ENCODE results near the gene IZUMO4.

Gene IZUMO4

GRCh38 chr19:2099937-2100718 is 3.4 kb downstream of the IZUMO4 start:
- WGBS (ENCODE audit: insufficient coverage): 96% methylated on average over 38 of the region's 39 CpGs
- no peaks in the 10 kb centered on the region for H3K9me3 ChIP-seq (ENCODE audit: control extremely low read depth in 1 of 5, control insufficient read depth in 4 of 5, insufficient read depth in 2 of 5, low read depth in 1 of 5, low read length in 4 of 5)
- H3K4me1 ChIP-seq (ENCODE audit: control extremely low read depth in 1 of 4, control insufficient read depth in 4 of 4, insufficient read depth in 4 of 4, low read length in 3 of 4): peaks cover 0 to 15% (median 14%) of the 10 kb centered on the region in 4 experiments
- H3K4me3 ChIP-seq (ENCODE audit: control insufficient read depth in 1 of 7, extremely low read depth in 1 of 7, insufficient read depth in 4 of 7, low read depth in 2 of 7, low read length in 6 of 7): no peak overlapping the region
- no peak for DNase-seq
- H3K27me3 ChIP-seq (replicated peaks in 2 of 5; ENCODE audit: control insufficient read depth in 4 of 5, insufficient read depth in 5 of 5, low read length in 4 of 5): no peaks in the 10 kb centered on the region
- H3K27ac ChIP-seq (ENCODE audit: insufficient read depth in 1 of 2, low read depth in 1 of 2, low read length in 2 of 2, poor library complexity in 1 of 2, severe bottlenecking in 2 of 2): no peak overlapping the region
- ChIA-PET CTCF (no interaction called here), POLR2A (no interaction called here)
- H3K36me3 ChIP-seq (ENCODE audit: control insufficient read depth in 4 of 4, insufficient read depth in 4 of 4, low read length in 3 of 4): peaks cover 6 to 48% (median 37%) of the 10 kb centered on the region in 4 experiments

- CTCF ChIA-PET: no interaction called here
- Histone ChIP-seq H3K27ac (ENCODE audit: insufficient read depth in 1 of 2, low read depth in 1 of 2, low read length in 2 of 2, poor library complexity in 1 of 2, severe bottlenecking in 2 of 2) (no peak overlapping the region), H3K36me3 (ENCODE audit: control insufficient read depth in 4 of 4, insufficient read depth in 4 of 4, low read length in 3 of 4) (peaks cover 6 to 54% (median 41%) of the 10 kb centered on the region in 4 experiments), H3K4me3 (ENCODE audit: control insufficient read depth in 1 of 7, extremely low read depth in 1 of 7, insufficient read depth in 4 of 7, low read depth in 2 of 7, low read length in 6 of 7) (no peak overlapping the region), H3K4me1 (ENCODE audit: control extremely low read depth in 1 of 4, control insufficient read depth in 4 of 4, insufficient read depth in 4 of 4, low read length in 3 of 4) (peaks cover 0 to 10% (median 9%) of the 10 kb centered on the region in 4 experiments), H3K27me3 (replicated peaks in 2 of 5; ENCODE audit: control insufficient read depth in 4 of 5, insufficient read depth in 5 of 5, low read length in 4 of 5) (no peaks in the 10 kb centered on the region), H3K9me3 (ENCODE audit: control extremely low read depth in 1 of 5, control insufficient read depth in 4 of 5, insufficient read depth in 2 of 5, low read depth in 1 of 5, low read length in 4 of 5) (peaks cover 0 to 3% (median 0%) of the 10 kb centered on the region in 5 experiments)
- WGBS (ENCODE audit: insufficient coverage): 92% methylated on average over 11 of the region's 11 CpGs
- DNase-seq: no peak
- POLR2A ChIA-PET: no interaction called here
Measured at GRCh38 chr19:2100719-2101061, 4.0 kb downstream of the IZUMO4 start.

GRCh38 chr19:2101417-2102335 is 5.0 kb downstream of the IZUMO4 start:
- Histone ChIP-seq H3K4me1 (ENCODE audit: control extremely low read depth in 1 of 4, control insufficient read depth in 4 of 4, insufficient read depth in 4 of 4, low read length in 3 of 4) (peaks cover 0 to 10% (median 9%) of the 10 kb centered on the region in 4 experiments), H3K27me3 (replicated peaks in 2 of 5; ENCODE audit: control insufficient read depth in 4 of 5, insufficient read depth in 5 of 5, low read length in 4 of 5) (no peaks in the 10 kb centered on the region), H3K9me3 (ENCODE audit: control extremely low read depth in 1 of 5, control insufficient read depth in 4 of 5, insufficient read depth in 2 of 5, low read depth in 1 of 5, low read length in 4 of 5) (peaks cover 0 to 9% (median 3%) of the 10 kb centered on the region in 5 experiments), H3K36me3 (ENCODE audit: control insufficient read depth in 4 of 4, insufficient read depth in 4 of 4, low read length in 3 of 4) (peaks cover 13 to 63% (median 50%) of the 10 kb centered on the region in 4 experiments), H3K27ac (ENCODE audit: insufficient read depth in 1 of 2, low read depth in 1 of 2, low read length in 2 of 2, poor library complexity in 1 of 2, severe bottlenecking in 2 of 2) (no peak overlapping the region), H3K4me3 (ENCODE audit: control insufficient read depth in 1 of 7, extremely low read depth in 1 of 7, insufficient read depth in 4 of 7, low read depth in 2 of 7, low read length in 6 of 7) (no peak overlapping the region)
- no peak for DNase-seq
- WGBS (ENCODE audit: insufficient coverage): 96% methylated on average over 31 of the region's 45 CpGs
- CTCF ChIA-PET: no interaction called here
- POLR2A ChIA-PET: no interaction called here

GRCh38 chr19:2103045-2103707 is 6.5 kb downstream of the IZUMO4 start:
- ChIA-PET POLR2A (no interaction called here), CTCF (interaction anchor here (1.2 kb wide), 1 partner anchor 19 kb away, joined by 3 read pairs; no protein-coding TSS in a partner anchor)
- H3K9me3 ChIP-seq (ENCODE audit: control extremely low read depth in 1 of 5, control insufficient read depth in 4 of 5, insufficient read depth in 2 of 5, low read depth in 1 of 5, low read length in 4 of 5): peaks cover 0 to 9% (median 3%) of the 10 kb centered on the region in 5 experiments
- no peak overlapping the region for H3K4me3 ChIP-seq (ENCODE audit: control insufficient read depth in 1 of 7, extremely low read depth in 1 of 7, insufficient read depth in 4 of 7, low read depth in 2 of 7, low read length in 6 of 7)
- H3K36me3 ChIP-seq (ENCODE audit: control insufficient read depth in 4 of 4, insufficient read depth in 4 of 4, low read length in 3 of 4): peaks cover 13 to 74% (median 57%) of the 10 kb centered on the region in 4 experiments
- H3K27ac ChIP-seq (ENCODE audit: insufficient read depth in 1 of 2, low read depth in 1 of 2, low read length in 2 of 2, poor library complexity in 1 of 2, severe bottlenecking in 2 of 2): no peak overlapping the region
- H3K4me1 ChIP-seq (ENCODE audit: control extremely low read depth in 1 of 4, control insufficient read depth in 4 of 4, insufficient read depth in 4 of 4, low read length in 3 of 4): no peaks in the 10 kb centered on the region
- DNase-seq: no peak
- H3K27me3 ChIP-seq (replicated peaks in 2 of 5; ENCODE audit: control insufficient read depth in 4 of 5, insufficient read depth in 5 of 5, low read length in 4 of 5): no peaks in the 10 kb centered on the region
- 90% methylated on average over 17 of the region's 20 CpGs for WGBS (ENCODE audit: insufficient coverage)

GRCh38 chr19:2108251-2109016 is 11.7 kb downstream of the IZUMO4 start:
- Histone ChIP-seq H3K4me3 (ENCODE audit: control insufficient read depth in 1 of 7, extremely low read depth in 1 of 7, insufficient read depth in 4 of 7, low read depth in 2 of 7, low read length in 6 of 7) (no peak overlapping the region), H3K36me3 (ENCODE audit: control insufficient read depth in 4 of 4, insufficient read depth in 4 of 4, low read length in 3 of 4) (peaks cover 15 to 92% (median 65%) of the 10 kb centered on the region in 4 experiments), H3K27me3 (replicated peaks in 2 of 5; ENCODE audit: control insufficient read depth in 4 of 5, insufficient read depth in 5 of 5, low read length in 4 of 5) (no peaks in the 10 kb centered on the region), H3K4me1 (ENCODE audit: control extremely low read depth in 1 of 4, control insufficient read depth in 4 of 4, insufficient read depth in 4 of 4, low read length in 3 of 4) (no peaks in the 10 kb centered on the region), H3K27ac (ENCODE audit: insufficient read depth in 1 of 2, low read depth in 1 of 2, low read length in 2 of 2, poor library complexity in 1 of 2, severe bottlenecking in 2 of 2) (no peak overlapping the region), H3K9me3 (ENCODE audit: control extremely low read depth in 1 of 5, control insufficient read depth in 4 of 5, insufficient read depth in 2 of 5, low read depth in 1 of 5, low read length in 4 of 5) (peaks cover 0 to 9% (median 3%) of the 10 kb centered on the region in 5 experiments)
- POLR2A ChIA-PET: no interaction called here
- no peak for DNase-seq
- WGBS (ENCODE audit: insufficient coverage): 96% methylated on average over 19 of the region's 23 CpGs
- CTCF ChIA-PET: no interaction called here

GRCh38 chr19:2109046-2109864 is 12.5 kb downstream of the IZUMO4 start:
- H3K27ac ChIP-seq (ENCODE audit: insufficient read depth in 1 of 2, low read depth in 1 of 2, low read length in 2 of 2, poor library complexity in 1 of 2, severe bottlenecking in 2 of 2): no peak overlapping the region
- DNase-seq: no peak
- POLR2A ChIA-PET: no interaction called here
- H3K4me1 ChIP-seq (ENCODE audit: control extremely low read depth in 1 of 4, control insufficient read depth in 4 of 4, insufficient read depth in 4 of 4, low read length in 3 of 4): no peaks in the 10 kb centered on the region
- H3K4me3 ChIP-seq (ENCODE audit: control insufficient read depth in 1 of 7, extremely low read depth in 1 of 7, insufficient read depth in 4 of 7, low read depth in 2 of 7, low read length in 6 of 7): no peak overlapping the region
- H3K9me3 ChIP-seq (ENCODE audit: control extremely low read depth in 1 of 5, control insufficient read depth in 4 of 5, insufficient read depth in 2 of 5, low read depth in 1 of 5, low read length in 4 of 5): peaks cover 0 to 9% (median 3%) of the 10 kb centered on the region in 5 experiments
- 95% methylated on average over 28 of the region's 31 CpGs for WGBS (ENCODE audit: insufficient coverage)
- H3K36me3 ChIP-seq (ENCODE audit: control insufficient read depth in 4 of 4, insufficient read depth in 4 of 4, low read length in 3 of 4): peaks cover 15 to 96% (median 66%) of the 10 kb centered on the region in 4 experiments
- CTCF ChIA-PET: no interaction called here
- H3K27me3 ChIP-seq (replicated peaks in 2 of 5; ENCODE audit: control insufficient read depth in 4 of 5, insufficient read depth in 5 of 5, low read length in 4 of 5): no peaks in the 10 kb centered on the region

Measured in common myeloid progenitor, CD34-positive (primary cell).